Measurements from ENCODE around the gene BMERB1. TPM values are rescaled to one million over a fixed set of nuclear protein-coding genes. Genes with fewer than 3 reads are reported as not detected.
A peak's percentile ranks its signal among the peaks of the same experiment; 100 is the strongest.
"Not testable (repeated sequence)": the region's sequence is repeated elsewhere in the genome, so short reads cannot be mapped to it uniquely, and the experiment has no call there.

Gene BMERB1
- total RNA-seq, 1 experiment from 2014 or later: 3.8 TPM

DNA sequence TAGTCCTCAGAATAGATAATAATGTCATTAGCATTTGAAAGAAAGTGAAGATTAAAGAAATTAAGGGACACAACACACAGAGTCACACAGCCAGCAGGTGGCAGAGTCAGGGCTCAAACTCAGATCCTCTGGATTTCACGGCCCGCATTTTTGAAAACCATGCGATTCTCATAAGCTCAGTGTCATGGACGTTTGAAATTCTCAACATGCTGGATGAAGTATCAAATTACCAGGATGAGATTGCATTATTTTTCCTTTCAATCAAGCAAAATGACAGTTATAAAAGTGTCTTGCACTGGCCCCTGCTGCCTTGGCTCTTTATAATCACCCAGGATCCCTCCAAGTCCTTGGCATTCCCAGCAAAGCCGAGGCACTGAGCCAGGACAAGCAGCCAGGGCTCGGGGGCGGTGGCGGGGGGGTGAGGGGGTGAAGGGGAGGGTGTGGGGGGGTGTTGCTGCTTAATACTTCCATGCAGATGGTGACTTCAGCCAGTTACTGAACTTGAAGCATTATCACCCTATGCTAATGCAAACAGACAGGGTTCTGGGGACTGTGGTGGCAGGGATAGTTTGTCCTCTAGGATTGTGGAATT lies 6.6 kb upstream of the BMERB1 start:
- POLR2A ChIA-PET (ENCODE audit: unreplicated experiment): no interaction called here
- H3K9ac ChIP-seq (ENCODE audit: low read length): no peak overlapping the region
- peak overlapping the region; percentile 88 for H2AFZ ChIP-seq (ENCODE audit: low read length)
- TF ChIP-seq CTCF (conservative IDR thresholded peaks at IDR 0.05; ENCODE audit: low read depth, low read length) (peak; percentile 72), EZH2 (IDR thresholded peaks at IDR 0.05; ENCODE audit: low read length, unreplicated experiment) (no peak), EZH2phosphoT487 (IDR thresholded peaks at IDR 0.05; ENCODE audit: borderline replicate concordance, low read length) (no peak)
- H3K4me2 ChIP-seq (ENCODE audit: low read length): peak overlapping the region; percentile 76
- H3K79me2 ChIP-seq (ENCODE audit: low read length): no peaks in the 10 kb centered on the region
- intact Hi-C loops (cut with micrococcal nuclease): loop anchor here (5.0 kb wide), 1 partner anchor 40 kb away; no protein-coding TSS in a partner anchor
- H3K27me3 ChIP-seq (ENCODE audit: low read length): no peaks in the 10 kb centered on the region
- H3F3A ChIP-seq (ENCODE audit: low read length, unreplicated experiment): no peaks in the 10 kb centered on the region
- no TSS peak for BruUV-seq (replicated peaks)
- H3K4me1 ChIP-seq (ENCODE audit: insufficient read depth, low read length): peaks cover 3% of the 10 kb centered on the region; the same call in 1 of the 2 replicates
- H3K9me2 ChIP-seq (replicated peaks; ENCODE audit: low read length): no peaks in the 10 kb centered on the region
- CTCF ChIA-PET: interaction anchor here (0.6 to 1.0 kb wide), 4 partner anchors 40 to 215 kb away, joined by 4 to 8 read pairs (median 6); partner anchors contain the start of gene MARF1
- H3K9me3 ChIP-seq (ENCODE audit: low read length): no peaks in the 10 kb centered on the region
- peak; percentile 68 for DNase-seq
- no peaks in the 10 kb centered on the region for H3K36me3 ChIP-seq (ENCODE audit: low read depth, low read length)
- peak; percentile 76 for ATAC-seq
- H3K27ac ChIP-seq (ENCODE audit: low read length): peak overlapping the region; percentile 48; the same call in 1 of the 2 replicates
- no peak overlapping the region; the same call in 1 of the 2 replicates for H3K4me3 ChIP-seq (ENCODE audit: low read length)
- H4K20me1 ChIP-seq (ENCODE audit: low read length): no peaks in the 10 kb centered on the region

GRCh38 chr16:15430884-15431283 lies 3.5 kb upstream of the BMERB1 start:
- intact Hi-C loops (cut with micrococcal nuclease); H3K4me2 ChIP-seq (ENCODE audit: low read length); H3K9ac ChIP-seq (ENCODE audit: low read length); ATAC-seq; H3K9me2 ChIP-seq (replicated peaks; ENCODE audit: low read length); H3K4me1 ChIP-seq (ENCODE audit: insufficient read depth, low read length); H3K36me3 ChIP-seq (ENCODE audit: low read depth, low read length); H3K9me3 ChIP-seq (ENCODE audit: low read length); H3F3A ChIP-seq (ENCODE audit: low read length, unreplicated experiment); POLR2A ChIA-PET (ENCODE audit: unreplicated experiment); BruUV-seq (replicated peaks); H3K4me3 ChIP-seq (ENCODE audit: low read length); H3K27me3 ChIP-seq (ENCODE audit: low read length); DNase-seq; CTCF ChIA-PET; H3K79me2 ChIP-seq (ENCODE audit: low read length); H3K27ac ChIP-seq (ENCODE audit: low read length); H2AFZ ChIP-seq (ENCODE audit: low read length); H4K20me1 ChIP-seq (ENCODE audit: low read length): not testable (repeated sequence)

DNA sequence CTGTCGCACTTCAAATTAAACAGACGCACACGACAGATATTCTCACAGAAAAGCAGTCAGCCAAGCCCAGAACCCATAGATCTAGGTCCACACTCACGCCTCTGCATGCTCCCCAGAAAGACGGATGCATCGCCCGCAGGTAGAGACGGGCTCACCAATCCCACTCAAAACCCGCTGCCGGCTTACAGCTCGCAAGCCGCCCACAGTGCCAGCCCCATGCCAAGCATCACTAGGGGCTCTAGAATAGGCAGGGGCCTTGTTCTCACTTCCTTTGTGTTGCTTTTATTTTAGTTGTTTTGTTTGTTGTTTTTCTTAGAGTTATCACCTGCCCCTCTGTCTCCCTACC lies 336 bp upstream of the BMERB1 start:
- H3K4me3 ChIP-seq (ENCODE audit: low read length): peak overlapping the region; percentile 82
- H3K9me2 ChIP-seq (replicated peaks; ENCODE audit: low read length): no peaks in the 10 kb centered on the region
- DNase-seq (no peak), ATAC-seq (no peak)
- H4K20me1 ChIP-seq (ENCODE audit: low read length): no peaks in the 10 kb centered on the region
- H3K4me1 ChIP-seq (ENCODE audit: insufficient read depth, low read length): peaks cover under 1% of the 10 kb centered on the region; the same call in 1 of the 2 replicates
- H3K9ac ChIP-seq (ENCODE audit: low read length): no peak overlapping the region
- POLR2A ChIA-PET (ENCODE audit: unreplicated experiment): no interaction called here
- peak overlapping the region; percentile 84; the same call in 1 of the 2 replicates for H2AFZ ChIP-seq (ENCODE audit: low read length)
- peak overlapping the region; percentile 98 for H3K4me2 ChIP-seq (ENCODE audit: low read length)
- TF ChIP-seq EZH2phosphoT487 (IDR thresholded peaks at IDR 0.05; ENCODE audit: borderline replicate concordance, low read length) (no peak), CTCF (conservative IDR thresholded peaks at IDR 0.05; ENCODE audit: low read depth, low read length) (no peak), EZH2 (IDR thresholded peaks at IDR 0.05; ENCODE audit: low read length, unreplicated experiment) (no peak)
- no peaks in the 10 kb centered on the region for H3K79me2 ChIP-seq (ENCODE audit: low read length)
- intact Hi-C loops (cut with micrococcal nuclease): no loop called here
- H3F3A ChIP-seq (ENCODE audit: low read length, unreplicated experiment): no peaks in the 10 kb centered on the region
- no peaks in the 10 kb centered on the region for H3K27me3 ChIP-seq (ENCODE audit: low read length)
- H3K27ac ChIP-seq (ENCODE audit: low read length): no peak overlapping the region
- no TSS peak for BruUV-seq (replicated peaks)
- H3K36me3 ChIP-seq (ENCODE audit: low read depth, low read length): no peaks in the 10 kb centered on the region
- no peaks in the 10 kb centered on the region for H3K9me3 ChIP-seq (ENCODE audit: low read length)
- CTCF ChIA-PET: no interaction called here
